Measurements from ENCODE around the gene PDE1A.

- TF ChIP-seq CTCF (IDR thresholded peaks at IDR 0.05) (no peak), POLR2A (IDR thresholded peaks at IDR 0.05) (no peak)
These were observed 233.5 kb downstream of the PDE1A start for GRCh38 chr2:182193291-182193690.

Data from uterus (tissue), 2 donors.